Colonic mucosa (tissue), 4 donors: Measurements from ENCODE around the gene LIX1L. TPM values are rescaled to one million over a fixed set of nuclear protein-coding genes. Genes with fewer than 3 reads are reported as not detected.

Experiments
- DNase-seq: peaks from one replicate; pipeline ENCODE4 v3.0.0-alpha.2; 2020
- H3K27ac ChIP-seq: fragments of 200-600 bp; one replicate; pipeline ENCODE4 v1.8.0; 2021
- H3K27me3 ChIP-seq: fragments of 200-600 bp; one replicate; pipeline ENCODE4 v1.8.0; 2021
- H3K36me3 ChIP-seq: fragments of 200-600 bp; one replicate; pipeline ENCODE4 v1.8.0; 2021
- H3K4me1 ChIP-seq: fragments of 200-600 bp; one replicate; pipeline ENCODE4 v1.8.0; 2021; ENCODE audit warnings: mild to moderate bottlenecking
- H3K4me3 ChIP-seq: fragments of 200-600 bp; one replicate; pipeline ENCODE4 v1.8.0; 2021
- H3K9ac ChIP-seq, 2 donors: one replicate each; pipeline ENCODE4 v1.7.0; 2013; ENCODE audit warnings: control low read depth in 2 of 2, low read depth in 2 of 2, low read length in 2 of 2
- H3K9me3 ChIP-seq: fragments of 200-600 bp; one replicate; pipeline ENCODE4 v1.8.0; 2021
- CTCF ChIP-seq: fragments of 200-600 bp; IDR thresholded peaks from one replicate; pipeline ENCODE4 v1.8.0; 2022; ENCODE audit warnings: antibody characterized with exemption, mild to moderate bottlenecking
- intact Hi-C: fragments of 100-400 bp; cut with DNase I; formaldehyde crosslinking; loops from one replicate; pipeline ENCODE4 v1.14.1; 2022
- total RNA-seq, 2 donors: library from RNA; stranded (reverse); fragmentation: NEBNext Ultra II Directional in 1 of 2; extraction: Animal tissue kit (Norgen Biotek cat#: 25700) in 1 of 2; gene quantifications; one replicate each; pipeline ENCODE4 v1.2.1, GENCODE V29; 2021
- donor health status: healthy.
- donor health status: DM: no; HTN: no; CAD: no.
- donor health status: DM: no; HTN: no; CAD: no.

LIX1L gene
- total RNA-seq, 2 donors from 2014 or later: 4.7 to 8.6 TPM

GRCh38 chr1:145946477-145946986, 11.3 kb downstream of the LIX1L start:
- no peak for DNase-seq
- H3K9me3 ChIP-seq: no peaks in the 10 kb centered on the region
- TF ChIP-seq CTCF: no peak
- no peaks in the 10 kb centered on the region for H3K36me3 ChIP-seq
- no peaks in the 10 kb centered on the region for H3K4me1 ChIP-seq
- no peak overlapping the region for H3K9ac ChIP-seq
- no peak overlapping the region for H3K4me3 ChIP-seq
- H3K27ac ChIP-seq: no peak overlapping the region
- intact Hi-C loops: no loop called here
- no peaks in the 10 kb centered on the region for H3K27me3 ChIP-seq

GRCh38 chr1:145944532-145944931, 13.3 kb downstream of the LIX1L start:
- Histone ChIP-seq H3K9me3 (no peaks in the 10 kb centered on the region), H3K36me3 (no peaks in the 10 kb centered on the region), H3K27ac (no peak overlapping the region), H3K9ac (no peak overlapping the region), H3K4me1 (no peaks in the 10 kb centered on the region), H3K27me3 (no peaks in the 10 kb centered on the region), H3K4me3 (no peak overlapping the region)
- intact Hi-C loops: no loop called here
- TF ChIP-seq CTCF: no peak
- no peak for DNase-seq

- no peak for TF ChIP-seq CTCF
- no peak for DNase-seq
These were observed 14.9 kb downstream of the LIX1L start for GRCh38 chr1:145942871-145943270.

GRCh38 chr1:145942405-145942804, 15.4 kb downstream of the LIX1L start:
- no peaks in the 10 kb centered on the region for H3K4me1 ChIP-seq
- H3K27me3 ChIP-seq: no peaks in the 10 kb centered on the region
- H3K9ac ChIP-seq: no peak overlapping the region
- intact Hi-C loops: no loop called here
- no peaks in the 10 kb centered on the region for H3K9me3 ChIP-seq
- H3K4me3 ChIP-seq: no peak overlapping the region
- no peak overlapping the region for H3K27ac ChIP-seq
- H3K36me3 ChIP-seq: no peaks in the 10 kb centered on the region
- no peak for TF ChIP-seq CTCF
- no peak for DNase-seq

More at GRCh38 chr1:145942871-145943270, 14.9 kb downstream of the LIX1L start:
- no peaks in the 10 kb centered on the region for H3K36me3 ChIP-seq
- H3K4me3 ChIP-seq: no peak overlapping the region
- no peaks in the 10 kb centered on the region for H3K27me3 ChIP-seq
- H3K27ac ChIP-seq: no peak overlapping the region
- no peaks in the 10 kb centered on the region for H3K4me1 ChIP-seq
- intact Hi-C loops: no loop called here
- no peak overlapping the region for H3K9ac ChIP-seq
- H3K9me3 ChIP-seq: no peaks in the 10 kb centered on the region

- Histone ChIP-seq H3K27me3 (no peaks in the 10 kb centered on the region), H3K36me3 (no peaks in the 10 kb centered on the region), H3K4me3 (no peak overlapping the region), H3K27ac (no peak overlapping the region), H3K9ac (no peak overlapping the region), H3K4me1 (no peaks in the 10 kb centered on the region), H3K9me3 (no peaks in the 10 kb centered on the region)
- no peak for TF ChIP-seq CTCF
- DNase-seq: no peak
- intact Hi-C loops: no loop called here
These were observed 20.4 kb downstream of the LIX1L start for GRCh38 chr1:145937436-145937835.

- Histone ChIP-seq H3K27ac (no peak overlapping the region), H3K9me3 (no peaks in the 10 kb centered on the region), H3K36me3 (no peaks in the 10 kb centered on the region)
These were observed 21.6 kb downstream of the LIX1L start for GRCh38 chr1:145936247-145936646.

More at GRCh38 chr1:145936247-145936646, 21.6 kb downstream of the LIX1L start:
- intact Hi-C loops: no loop called here
- H3K9ac ChIP-seq: no peak overlapping the region
- TF ChIP-seq CTCF: no peak
- no peaks in the 10 kb centered on the region for H3K27me3 ChIP-seq
- DNase-seq: no peak
- H3K4me1 ChIP-seq: no peaks in the 10 kb centered on the region
- H3K4me3 ChIP-seq: no peak overlapping the region
